Body of pancreas (tissue), 4 donors: Measurements from ENCODE around the gene PACS1. TPM values are rescaled to one million over a fixed set of nuclear protein-coding genes. Genes with fewer than 3 reads are reported as not detected.

Experiments
- ATAC-seq: fragments of 150-250 bp; one replicate; pipeline ENCODE4 v1.9.1; 2016
- DNase-seq, 4 donors: peaks; one replicate each; pipeline ENCODE4 v3.0.0-alpha.2; 2019
- H3K27ac ChIP-seq, 4 donors: fragments of 200-600 bp; sonication (generic); 1 replicate in 3 of 4; 2 replicates in 1 of 4; pipeline versions ENCODE4 v1.5.1 to v1.6.1; 2016 to 2019; ENCODE audit warnings: mild to moderate bottlenecking in 1 of 4, mixed read lengths in 1 of 4, moderate library complexity in 1 of 4
- H3K27me3 ChIP-seq, 2 donors: fragments of 200-600 bp; sonication (generic); one replicate each; pipeline ENCODE4 v1.6.0; 2016; ENCODE audit warnings: mild to moderate bottlenecking in 1 of 2
- H3K36me3 ChIP-seq, 2 donors: fragments of 200-600 bp; sonication (generic); replicated peaks in 1 of 2; 2 replicates each; pipeline ENCODE4 v1.5.1; 2016; ENCODE audit warnings: low read depth in 2 of 2; ENCODE audit not compliant: insufficient read depth in 1 of 2
- H3K4me1 ChIP-seq: fragments of 200-600 bp; sonication (generic); one replicate; pipeline ENCODE4 v1.6.0; 2016
- H3K4me3 ChIP-seq, 2 donors: fragments of 200-600 bp; sonication (generic); 1 replicate in 1 of 2; 2 replicates in 1 of 2; pipeline ENCODE4 v1.5.1; 2016 to 2019
- H3K9me3 ChIP-seq, 3 donors: fragments of 200-600 bp; sonication (generic); 1 replicate in 2 of 3; 2 replicates in 1 of 3; pipeline ENCODE4 v1.5.1; 2016
- POLR2A ChIP-seq, 3 donors: fragments of 450-650 bp; IDR thresholded peaks; one replicate each; pipeline ENCODE4 v1.6.1; 2016; ENCODE audit warnings: antibody characterized with exemption in 3 of 3, mild to moderate bottlenecking in 2 of 3
- WGBS, 2 donors: methylation state at CpG; one replicate each; pipeline ENCODE4 v1.1.5; 2017; 5-methylcytosine and 5-hydroxymethylcytosine counted together
- intact Hi-C: fragments of 100-400 bp; cut with DNase I; formaldehyde crosslinking; loops from one replicate; pipeline ENCODE4 v1.15.1; 2023
- total RNA-seq, 2 donors: library from RNA; depleted of rRNA; stranded (reverse); fragments of >200 nt; gene quantifications; one replicate each; pipeline ENCODE4 v1.1.0, GENCODE V29; 2016
- TF ChIP-seq, protein P1 (sequence below), 7 experiments: fragments of 450-650 bp in 4 of 7; fragments of 200-600 bp in 3 of 7; sonication (generic) in 3 of 7; IDR thresholded peaks; one replicate each; pipeline ENCODE4 v1.5.1; 2016 to 2019; ENCODE audit warnings: antibody characterized with exemption in 7 of 7

Gene PACS1
- total RNA-seq, 2 donors from 2014 or later: 17.5 to 19.7 TPM

DNA sequence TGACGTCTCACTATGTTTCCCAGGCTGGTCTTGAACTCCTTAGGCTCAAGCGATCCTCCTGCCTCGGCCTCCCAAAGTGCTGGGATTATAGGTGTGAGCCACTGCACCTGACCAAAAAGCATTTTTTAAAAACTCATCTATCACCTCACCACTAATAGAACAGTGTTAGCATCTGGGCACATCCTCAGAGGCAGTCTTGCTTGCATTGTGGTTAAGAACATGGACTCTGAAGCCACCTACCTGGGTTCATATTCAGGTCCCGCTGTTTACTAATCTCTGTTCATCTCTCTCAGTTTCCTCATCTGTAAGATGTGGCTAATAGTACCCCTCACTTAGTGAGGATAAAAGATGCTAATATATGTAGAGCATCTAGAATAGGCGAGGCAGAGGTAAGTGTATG, 90.6 kb downstream of the PACS1 start:
- no peak overlapping the region for H3K27ac ChIP-seq
- H3K9me3 ChIP-seq: no peaks in the 10 kb centered on the region
- intact Hi-C loops: no loop called here
- H3K4me3 ChIP-seq: no peak overlapping the region
- WGBS, 2 donors: 92 to 100% methylated on average over 5 of the region's 5 CpGs
- H3K4me1 ChIP-seq: no peaks in the 10 kb centered on the region
- DNase-seq (no peak), ATAC-seq (no peak)
- TF ChIP-seq, protein P1, sequence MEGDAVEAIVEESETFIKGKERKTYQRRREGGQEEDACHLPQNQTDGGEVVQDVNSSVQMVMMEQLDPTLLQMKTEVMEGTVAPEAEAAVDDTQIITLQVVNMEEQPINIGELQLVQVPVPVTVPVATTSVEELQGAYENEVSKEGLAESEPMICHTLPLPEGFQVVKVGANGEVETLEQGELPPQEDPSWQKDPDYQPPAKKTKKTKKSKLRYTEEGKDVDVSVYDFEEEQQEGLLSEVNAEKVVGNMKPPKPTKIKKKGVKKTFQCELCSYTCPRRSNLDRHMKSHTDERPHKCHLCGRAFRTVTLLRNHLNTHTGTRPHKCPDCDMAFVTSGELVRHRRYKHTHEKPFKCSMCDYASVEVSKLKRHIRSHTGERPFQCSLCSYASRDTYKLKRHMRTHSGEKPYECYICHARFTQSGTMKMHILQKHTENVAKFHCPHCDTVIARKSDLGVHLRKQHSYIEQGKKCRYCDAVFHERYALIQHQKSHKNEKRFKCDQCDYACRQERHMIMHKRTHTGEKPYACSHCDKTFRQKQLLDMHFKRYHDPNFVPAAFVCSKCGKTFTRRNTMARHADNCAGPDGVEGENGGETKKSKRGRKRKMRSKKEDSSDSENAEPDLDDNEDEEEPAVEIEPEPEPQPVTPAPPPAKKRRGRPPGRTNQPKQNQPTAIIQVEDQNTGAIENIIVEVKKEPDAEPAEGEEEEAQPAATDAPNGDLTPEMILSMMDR (IDR thresholded peaks at IDR 0.05): no peak
- no peak for TF ChIP-seq POLR2A (IDR thresholded peaks at IDR 0.05)
- no peaks in the 10 kb centered on the region for H3K36me3 ChIP-seq
- H3K27me3 ChIP-seq: no peaks in the 10 kb centered on the region

DNA sequence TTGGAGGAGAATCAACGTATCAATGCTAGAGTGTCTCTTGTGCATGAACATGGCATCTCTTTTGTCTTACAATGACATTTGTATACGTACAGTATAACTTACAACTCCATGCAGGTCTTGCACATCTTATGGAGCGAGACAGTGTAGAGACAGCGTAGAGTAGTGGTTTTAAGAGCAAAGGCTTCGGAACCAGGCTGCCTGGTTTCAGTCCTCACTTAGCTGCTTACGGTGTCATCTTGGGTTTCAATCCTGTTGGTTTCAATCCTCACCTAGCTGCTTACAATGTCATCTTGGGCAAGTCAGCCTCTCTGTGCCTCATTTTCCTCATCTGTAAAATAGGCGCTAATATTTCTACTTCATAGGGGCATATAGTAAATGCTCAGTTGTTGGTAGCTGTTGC, 98.2 kb downstream of the PACS1 start:
- intact Hi-C loops: no loop called here
- no peaks in the 10 kb centered on the region for H3K36me3 ChIP-seq
- TF ChIP-seq, protein P1 (IDR thresholded peaks at IDR 0.05): no peak
- no peak for ATAC-seq
- no peaks in the 10 kb centered on the region for H3K27me3 ChIP-seq
- H3K9me3 ChIP-seq: no peaks in the 10 kb centered on the region
- no peak overlapping the region for H3K27ac ChIP-seq
- no peaks in the 10 kb centered on the region for H3K4me1 ChIP-seq
- no peak overlapping the region for H3K4me3 ChIP-seq
- DNase-seq: no peak
- WGBS, 2 donors: 94 to 96% methylated on average over 7 of the region's 7 CpGs

DNA sequence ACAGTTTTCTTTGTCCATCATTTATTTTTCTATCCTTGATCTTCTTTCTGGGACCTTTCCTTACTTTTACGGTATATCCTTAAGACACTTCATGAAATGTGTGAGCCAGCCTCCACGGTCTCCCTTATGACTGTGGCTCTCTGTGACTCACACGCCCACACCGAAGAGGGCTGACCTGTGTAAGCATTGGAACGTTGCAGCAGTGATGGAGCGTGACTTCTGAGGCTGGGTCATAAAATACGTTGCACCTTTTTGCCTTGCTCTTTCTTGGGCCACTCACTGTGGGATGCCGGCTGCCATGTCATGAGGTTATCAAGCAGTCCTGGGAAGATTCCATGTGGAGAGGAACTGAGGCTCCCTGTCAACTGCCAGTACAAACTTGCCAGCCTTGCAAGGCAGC, 102.1 kb downstream of the PACS1 start:
- no peaks in the 10 kb centered on the region for H3K9me3 ChIP-seq
- no peaks in the 10 kb centered on the region for H3K4me1 ChIP-seq
- intact Hi-C loops: no loop called here
- TF ChIP-seq POLR2A (IDR thresholded peaks at IDR 0.05): no peak
- TF ChIP-seq, protein P1 (IDR thresholded peaks at IDR 0.05): no peak
- WGBS, 2 donors: 82 to 83% methylated on average over 8 of the region's 8 CpGs
- ATAC-seq (no peak), DNase-seq (no peak)
- no peak overlapping the region for H3K27ac ChIP-seq
- H3K4me3 ChIP-seq: no peak overlapping the region
- H3K36me3 ChIP-seq: no peaks in the 10 kb centered on the region
- no peaks in the 10 kb centered on the region for H3K27me3 ChIP-seq

DNA sequence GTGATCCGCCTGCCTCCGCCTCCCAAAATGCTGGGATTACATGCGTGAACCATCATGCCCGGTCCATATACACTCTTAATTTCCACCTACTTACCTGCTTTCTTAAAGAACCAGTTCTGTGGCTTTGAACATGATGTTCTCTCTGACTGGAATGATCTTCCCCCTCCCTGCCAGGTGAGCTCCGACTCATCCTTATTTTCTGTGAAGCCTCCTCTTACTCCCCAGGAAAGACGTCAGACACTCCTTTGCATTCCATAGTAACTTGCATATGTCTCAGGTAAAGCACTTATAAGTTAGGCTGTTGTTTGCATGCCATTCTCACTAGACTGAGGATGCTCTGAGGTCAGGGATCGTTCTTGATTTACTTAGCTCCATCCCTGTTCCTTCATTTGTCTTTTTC, 106.6 kb downstream of the PACS1 start:
- WGBS, 2 donors: 93 to 95% methylated on average over 7 of the region's 7 CpGs

DNA sequence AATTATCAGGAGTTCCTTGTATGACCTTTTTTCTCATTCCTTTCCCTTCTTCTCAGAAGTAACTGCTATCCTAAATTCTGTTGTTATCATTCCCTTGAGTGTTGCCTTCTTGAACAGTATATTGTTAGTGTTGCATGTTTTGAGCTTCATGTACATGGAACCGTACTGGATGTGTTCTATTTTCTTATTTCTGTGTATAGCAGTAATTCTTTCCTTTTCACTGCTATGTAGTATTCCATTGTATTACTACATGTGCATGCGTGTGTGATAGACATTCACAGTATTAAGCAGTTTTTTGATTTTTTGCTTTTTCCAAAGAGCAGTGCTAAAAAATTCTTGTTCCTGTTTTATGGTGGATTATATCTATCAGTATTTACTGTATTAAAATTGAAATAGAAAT, 108.1 kb downstream of the PACS1 start:
- ATAC-seq: no peak
- peaks cover 13% of the 10 kb centered on the region for H3K4me1 ChIP-seq
- no peak overlapping the region for H3K27ac ChIP-seq
- no peak overlapping the region for H3K4me3 ChIP-seq
- no peaks in the 10 kb centered on the region for H3K9me3 ChIP-seq
- no peaks in the 10 kb centered on the region for H3K36me3 ChIP-seq
- H3K27me3 ChIP-seq: no peaks in the 10 kb centered on the region
- intact Hi-C loops: no loop called here
- 98 to 100% methylated on average over 2 of the region's 2 CpGs for WGBS, 2 donors
- TF ChIP-seq POLR2A (IDR thresholded peaks at IDR 0.05): no peak
- TF ChIP-seq, protein P1 (IDR thresholded peaks at IDR 0.05): no peak
- no peak for DNase-seq

More for the DNA sequence above, 106.6 kb downstream of the PACS1 start:
- H3K9me3 ChIP-seq: no peaks in the 10 kb centered on the region
- peaks cover 5% of the 10 kb centered on the region for H3K4me1 ChIP-seq
- intact Hi-C loops: no loop called here
- TF ChIP-seq POLR2A (IDR thresholded peaks at IDR 0.05): no peak
- TF ChIP-seq, protein P1 (IDR thresholded peaks at IDR 0.05): no peak
- no peaks in the 10 kb centered on the region for H3K27me3 ChIP-seq
- H3K27ac ChIP-seq: no peak overlapping the region
- H3K36me3 ChIP-seq: no peaks in the 10 kb centered on the region
- ATAC-seq (no peak), DNase-seq (no peak)
- H3K4me3 ChIP-seq: no peak overlapping the region
